Kidney (tissue), 14 donors: ENCODE measurements around the gene AFF4. TPM values are rescaled to one million over a fixed set of nuclear protein-coding genes. Genes with fewer than 3 reads are reported as not detected.

Experiments used
- DNase-seq, 5 donors: peaks; one replicate each; pipeline ENCODE4 v3.0.0-alpha.2; 2013 to 2020
- FAIRE-seq: peaks from 2 replicates; lab custom pipeline; 2012; peaks lifted over from hg19 to GRCh38; lab: Jason Lieb, UNC
- H3K27ac ChIP-seq, 2 donors: one replicate each; pipeline ENCODE4 v1.7.0; 2013; ENCODE audit warnings: low read depth in 2 of 2, low read length in 2 of 2, inconsistent platforms in 1 of 2
- H3K27me3 ChIP-seq: one replicate; pipeline ENCODE4 v1.7.1; 2013; ENCODE audit warnings: low read length, inconsistent platforms; ENCODE audit not compliant: control insufficient read depth, insufficient read depth
- H3K36me3 ChIP-seq, 3 donors: one replicate each; pipeline versions ENCODE4 v1.7.0 to v1.7.1; 2013; ENCODE audit warnings: low read length in 3 of 3, control low read depth in 1 of 3, inconsistent platforms in 1 of 3; ENCODE audit not compliant: insufficient read depth in 3 of 3, control insufficient read depth in 2 of 3
- H3K4me1 ChIP-seq, 3 donors: one replicate each; pipeline versions ENCODE4 v1.7.0 to v1.7.1; 2013; ENCODE audit warnings: low read length in 3 of 3, inconsistent platforms in 1 of 3, low read depth in 1 of 3; ENCODE audit not compliant: control insufficient read depth in 2 of 3, insufficient read depth in 2 of 3
- H3K4me3 ChIP-seq, 3 donors: one replicate each; pipeline versions ENCODE4 v1.7.0 to v1.8.1; 2013; ENCODE audit warnings: low read length in 3 of 3, control low read depth in 1 of 3, inconsistent platforms in 1 of 3
- H3K9ac ChIP-seq, 3 donors: one replicate each; pipeline versions ENCODE4 v1.7.0 to v1.7.1; 2013; ENCODE audit warnings: low read length in 3 of 3, control low read depth in 1 of 3, inconsistent platforms in 1 of 3
- H3K9me3 ChIP-seq, 3 donors: one replicate each; pipeline versions ENCODE4 v1.7.0 to v1.7.1; 2013; ENCODE audit warnings: low read length in 3 of 3, control low read depth in 1 of 3, inconsistent platforms in 1 of 3; ENCODE audit not compliant: control insufficient read depth in 2 of 3, insufficient read depth in 1 of 3
- CTCF ChIP-seq: IDR thresholded peaks from 3 replicates; pipeline ENCODE4 v1.5.1; 2012; ENCODE audit warnings: mild to moderate bottlenecking, moderate library complexity, borderline replicate concordance; ENCODE audit not compliant: insufficient read depth; ENCODE audit errors: extremely low read depth
- intact Hi-C: fragments of 100-400 bp; cut with DNase I; formaldehyde crosslinking; loops from one replicate; pipeline ENCODE4 v1.11.1; 2022
- polyA plus RNA-seq: library from polyadenylated mRNA; stranded (reverse); fragments of 350-450 nt; fragmentation: Illumina TruSeq; extraction: RNeasy Lipid Tissue Mini Kit (QIAGEN cat#74804); gene quantifications from one replicate; pipeline ENCODE4 v1.2.3, GENCODE V29; 2014; ENCODE audit warnings: low read depth, low replicate concordance; ENCODE audit not compliant: insufficient read depth
- total RNA-seq: library from RNA; stranded (reverse); fragmentation: NEBNext Ultra II Directional; extraction: Animal tissue kit (Norgen Biotek cat#: 25700); gene quantifications from one replicate; pipeline ENCODE4 v1.2.1, GENCODE V29; 2021
- donor health status: control.
- donor health status: control.
- donor health status: control.
- donor health status: control.
- donor health status: control.
- donor health status: DM: yes; HTN: yes; CAD: no.
- donor health status: Normal renal cell carcinoma (clear cell type).

AFF4 gene
- total and polyA plus RNA-seq, 2 donors from 2014 or later: 8.8 to 83.7 TPM

GRCh38 chr5:132971483-132972435 is 8.3 kb upstream of the AFF4 start:
- no peak for FAIRE-seq
- Histone ChIP-seq H3K27ac (no peak overlapping the region), H3K36me3 (no peaks in the 10 kb centered on the region), H3K27me3 (no peaks in the 10 kb centered on the region), H3K9ac (no peak overlapping the region), H3K4me3 (no peak overlapping the region), H3K4me1 (no peaks in the 10 kb centered on the region), H3K9me3 (no peaks in the 10 kb centered on the region)
- no peak for TF ChIP-seq CTCF
- intact Hi-C loops: no loop called here
- no peak for DNase-seq

- Histone ChIP-seq H3K27ac (no peak overlapping the region), H3K27me3 (no peaks in the 10 kb centered on the region), H3K9ac (no peak overlapping the region), H3K36me3 (no peaks in the 10 kb centered on the region), H3K9me3 (no peaks in the 10 kb centered on the region), H3K4me1 (peaks cover 0 to 12% (median 4%) of the 10 kb centered on the region in 3 donors), H3K4me3 (no peak overlapping the region)
- intact Hi-C loops: no loop called here
- FAIRE-seq: no peak
- TF ChIP-seq CTCF: no peak
- DNase-seq: no peak
Observed at GRCh38 chr5:132965120-132965519, 1.7 kb upstream of the AFF4 start.

GRCh38 chr5:132962429-132963021 is 909 bp downstream of the AFF4 start:
- no peak for TF ChIP-seq CTCF
- Histone ChIP-seq H3K9ac (peak overlapping the region; percentile 81 to 99 (median 98)), H3K27me3 (no peaks in the 10 kb centered on the region), H3K4me1 (peaks cover 0 to 14% (median 4%) of the 10 kb centered on the region in 3 donors), H3K36me3 (no peaks in the 10 kb centered on the region), H3K27ac (peak overlapping the region; percentile 92 to 99), H3K4me3 (peak overlapping the region; percentile 90 to 99 (median 90)), H3K9me3 (no peaks in the 10 kb centered on the region)
- DNase-seq (peak in 4 of 5 donors; percentile 49 to 91 (median 72)), FAIRE-seq (no peak)
- intact Hi-C loops: no loop called here
